Measurements from ENCODE around the gene ATG14.

ATG14 gene

DNA sequence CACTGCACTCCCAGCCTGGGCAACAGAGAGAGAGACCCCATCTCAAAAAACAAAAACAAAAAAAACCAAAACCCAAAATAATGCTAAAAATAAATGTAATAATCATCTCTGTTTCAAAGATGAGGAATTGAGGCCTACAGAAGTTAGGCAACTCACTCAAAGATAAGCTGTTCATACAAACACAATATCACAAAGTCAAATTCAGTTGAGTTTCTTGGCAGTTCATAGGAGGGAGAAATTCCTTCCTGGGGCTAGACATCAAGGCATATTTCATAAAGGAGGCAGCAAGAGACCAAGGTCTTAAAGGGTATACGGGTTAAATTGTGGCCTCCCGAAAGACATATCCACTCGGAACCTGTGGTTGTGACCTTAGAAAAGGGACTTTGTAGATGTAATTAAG, 37.5 kb upstream of the ATG14 start:
- Histone ChIP-seq H3K27ac (ENCODE audit: low read depth, low read length) (no peak overlapping the region), H3K4me3 (ENCODE audit: low read length) (no peak overlapping the region), H3K4me1 (ENCODE audit: insufficient read depth, low read length) (peaks cover 11% of the 10 kb centered on the region; the same call in 1 of the 2 replicates), H3K36me3 (ENCODE audit: insufficient read depth, low read length) (no peaks in the 10 kb centered on the region), H3K9me3 (ENCODE audit: insufficient read depth, low read depth, low read length) (no peaks in the 10 kb centered on the region), H3K27me3 (ENCODE audit: insufficient read depth, low read length) (no peaks in the 10 kb centered on the region), H3K9ac (ENCODE audit: low read depth, low read length) (no peak overlapping the region)
- 62% methylated on average over 3 of the region's 3 CpGs for WGBS

GRCh38 chr14:55448141-55448614, 36.5 kb upstream of the ATG14 start:
- WGBS: 84% methylated on average over 3 of the region's 3 CpGs
- 0 out of 2 replicates have a peak, but pooled peaks cover 5% of the 10 kb centered on the region for H3K4me1 ChIP-seq (ENCODE audit: insufficient read depth, low read length)
- no peak overlapping the region for H3K9ac ChIP-seq (ENCODE audit: low read depth, low read length)
- H3K36me3 ChIP-seq (ENCODE audit: insufficient read depth, low read length): no peaks in the 10 kb centered on the region
- H3K27ac ChIP-seq (ENCODE audit: low read depth, low read length): no peak overlapping the region
- no peak overlapping the region for H3K4me3 ChIP-seq (ENCODE audit: low read length)
- no peaks in the 10 kb centered on the region for H3K27me3 ChIP-seq (ENCODE audit: insufficient read depth, low read length)
- no peaks in the 10 kb centered on the region for H3K9me3 ChIP-seq (ENCODE audit: insufficient read depth, low read depth, low read length)

GRCh38 chr14:55446833-55447232, 35.2 kb upstream of the ATG14 start:
- no peaks in the 10 kb centered on the region for H3K27me3 ChIP-seq (ENCODE audit: insufficient read depth, low read length)
- no peak overlapping the region for H3K9ac ChIP-seq (ENCODE audit: low read depth, low read length)
- H3K9me3 ChIP-seq (ENCODE audit: insufficient read depth, low read depth, low read length): no peaks in the 10 kb centered on the region
- WGBS: 100% methylated on average over 1 of the region's 2 CpGs
- no peak overlapping the region for H3K4me3 ChIP-seq (ENCODE audit: low read length)
- no peak overlapping the region for H3K27ac ChIP-seq (ENCODE audit: low read depth, low read length)
- 0 out of 2 replicates have a peak, but pooled peaks cover 5% of the 10 kb centered on the region for H3K4me1 ChIP-seq (ENCODE audit: insufficient read depth, low read length)
- no peaks in the 10 kb centered on the region for H3K36me3 ChIP-seq (ENCODE audit: insufficient read depth, low read length)

DNA sequence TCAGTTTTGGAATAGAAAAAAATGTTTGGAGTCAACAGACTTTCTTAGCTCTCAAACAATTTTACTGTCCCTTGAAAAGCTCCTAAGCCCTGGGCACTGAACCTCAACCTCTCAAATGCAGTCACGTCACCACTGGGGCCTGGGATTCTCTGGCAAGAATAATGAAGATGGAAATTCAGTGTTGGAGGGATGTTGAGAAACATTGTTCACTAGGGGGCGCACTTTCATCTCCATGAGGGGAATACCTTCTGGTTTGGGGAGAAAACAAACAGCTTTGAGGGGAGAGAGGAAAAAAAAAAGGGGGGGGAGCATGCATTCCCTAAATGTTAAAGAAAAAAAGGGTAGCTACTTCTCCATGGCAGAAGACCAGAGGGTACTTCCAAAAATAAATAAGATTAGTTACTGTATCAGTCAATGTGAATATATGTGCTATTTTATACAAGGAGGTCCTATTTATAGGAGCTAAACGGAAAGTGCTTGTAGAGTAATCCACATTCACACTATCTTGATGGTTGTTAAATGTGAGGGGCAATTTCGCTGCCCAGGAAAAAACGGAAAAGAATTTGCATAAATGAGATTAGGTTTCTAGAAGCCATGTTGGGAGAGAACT, 34.6 kb upstream of the ATG14 start:
- H3K9me3 ChIP-seq (ENCODE audit: insufficient read depth, low read depth, low read length): no peaks in the 10 kb centered on the region
- H3K36me3 ChIP-seq (ENCODE audit: insufficient read depth, low read length): no peaks in the 10 kb centered on the region
- no peak overlapping the region for H3K9ac ChIP-seq (ENCODE audit: low read depth, low read length)
- WGBS: 38% methylated on average over 5 of the region's 5 CpGs
- H3K4me3 ChIP-seq (ENCODE audit: low read length): no peak overlapping the region
- 0 out of 2 replicates have a peak, but pooled peaks cover 5% of the 10 kb centered on the region for H3K4me1 ChIP-seq (ENCODE audit: insufficient read depth, low read length)
- H3K27me3 ChIP-seq (ENCODE audit: insufficient read depth, low read length): no peaks in the 10 kb centered on the region
- H3K27ac ChIP-seq (ENCODE audit: low read depth, low read length): no peak overlapping the region

GRCh38 chr14:55441286-55441685, 29.7 kb upstream of the ATG14 start:
- WGBS: 94% methylated on average over 7 of the region's 9 CpGs
- no peaks in the 10 kb centered on the region for H3K36me3 ChIP-seq (ENCODE audit: insufficient read depth, low read length)
- H3K27ac ChIP-seq (ENCODE audit: low read depth, low read length): no peak overlapping the region
- H3K4me3 ChIP-seq (ENCODE audit: low read length): no peak overlapping the region
- H3K4me1 ChIP-seq (ENCODE audit: insufficient read depth, low read length): no peaks in the 10 kb centered on the region
- no peak overlapping the region for H3K9ac ChIP-seq (ENCODE audit: low read depth, low read length)
- no peaks in the 10 kb centered on the region for H3K27me3 ChIP-seq (ENCODE audit: insufficient read depth, low read length)
- H3K9me3 ChIP-seq (ENCODE audit: insufficient read depth, low read depth, low read length): no peaks in the 10 kb centered on the region

DNA sequence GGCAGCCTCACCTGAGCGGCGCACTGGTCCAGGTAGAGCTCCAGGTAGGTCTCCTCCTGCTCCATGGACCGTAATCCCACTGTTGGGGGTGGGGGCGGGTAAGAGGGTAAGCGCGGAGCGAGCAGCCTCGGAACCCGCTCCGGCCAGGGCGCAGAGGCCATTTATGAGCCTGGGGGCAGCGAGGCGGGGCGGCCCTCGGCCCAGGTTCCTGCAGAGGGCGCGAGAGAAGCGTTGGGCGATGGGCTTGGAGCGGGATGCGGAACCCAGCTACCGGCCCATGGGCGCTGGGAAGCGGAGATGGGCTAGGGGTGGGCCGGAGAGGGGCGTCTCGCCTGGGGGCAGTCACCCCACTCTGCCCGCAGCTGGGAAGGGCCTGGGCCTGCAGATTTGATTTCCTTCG, 28.8 kb upstream of the ATG14 start, which contains the start of gene TBPL2:
TSS of gene TBPL2 (minus strand) at position 232 of the 400 bp plus-strand sequence. CDS start at position 65, 167 bp downstream.
- WGBS: 95% methylated on average over 28 of the region's 29 CpGs

DNA sequence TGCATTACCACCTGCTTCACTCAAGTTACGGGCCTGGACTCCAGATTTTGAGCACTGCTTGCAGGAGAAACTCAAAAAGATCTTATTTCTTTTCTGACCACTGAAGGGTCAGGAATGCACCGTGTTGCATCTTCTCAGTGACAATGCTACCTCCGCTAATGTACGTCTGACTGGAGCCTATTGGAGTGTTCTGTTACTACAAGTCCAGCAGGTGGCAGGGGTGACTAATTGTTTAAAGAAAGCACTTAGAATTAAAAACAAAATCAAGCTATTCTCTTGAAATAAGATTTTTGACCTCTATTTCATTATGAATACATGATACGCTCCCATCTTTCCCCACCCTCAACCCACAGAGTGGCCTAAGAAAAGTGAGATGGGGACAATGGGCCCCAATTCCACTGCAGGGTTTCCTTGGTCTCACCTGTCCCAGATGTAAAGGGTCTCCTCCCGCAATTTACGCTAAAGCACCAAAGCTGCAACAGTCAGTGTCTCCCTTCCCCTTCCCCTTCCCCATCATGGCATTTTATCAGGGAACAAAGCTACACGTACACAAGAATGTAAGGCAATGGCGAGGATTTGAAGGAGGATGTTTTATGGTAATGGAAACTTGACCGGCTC, 26.5 kb upstream of the ATG14 start:
- no peak overlapping the region for H3K4me3 ChIP-seq (ENCODE audit: low read length)
- H3K9me3 ChIP-seq (ENCODE audit: insufficient read depth, low read depth, low read length): no peaks in the 10 kb centered on the region
- H3K27ac ChIP-seq (ENCODE audit: low read depth, low read length): no peak overlapping the region
- peaks cover 7% of the 10 kb centered on the region for H3K4me1 ChIP-seq (ENCODE audit: insufficient read depth, low read length)
- no peak overlapping the region for H3K9ac ChIP-seq (ENCODE audit: low read depth, low read length)
- WGBS: 61% methylated on average over 10 of the region's 10 CpGs
- no peaks in the 10 kb centered on the region for H3K36me3 ChIP-seq (ENCODE audit: insufficient read depth, low read length)
- no peaks in the 10 kb centered on the region for H3K27me3 ChIP-seq (ENCODE audit: insufficient read depth, low read length)

More for the DNA sequence above, 28.8 kb upstream of the ATG14 start, which contains the start of gene TBPL2:
- Histone ChIP-seq H3K4me3 (ENCODE audit: low read length) (no peak within 1 kb of the TSS), H3K36me3 (ENCODE audit: insufficient read depth, low read length) (no peaks in the 10 kb centered on the region), H3K4me1 (ENCODE audit: insufficient read depth, low read length) (no peaks in the 10 kb centered on the region), H3K27ac (ENCODE audit: low read depth, low read length) (no peak within 1 kb of the TSS), H3K9me3 (ENCODE audit: insufficient read depth, low read depth, low read length) (no peaks in the 10 kb centered on the region), H3K27me3 (ENCODE audit: insufficient read depth, low read length) (no peaks in the 10 kb centered on the region), H3K9ac (ENCODE audit: low read depth, low read length) (no peak within 1 kb of the TSS)

- WGBS: 97% methylated on average over 4 of the region's 4 CpGs
- Histone ChIP-seq H3K9ac (ENCODE audit: low read depth, low read length) (no peak overlapping the region), H3K4me3 (ENCODE audit: low read length) (no peak overlapping the region), H3K27me3 (ENCODE audit: insufficient read depth, low read length) (no peaks in the 10 kb centered on the region), H3K27ac (ENCODE audit: low read depth, low read length) (no peak overlapping the region), H3K36me3 (ENCODE audit: insufficient read depth, low read length) (no peaks in the 10 kb centered on the region), H3K9me3 (ENCODE audit: insufficient read depth, low read depth, low read length) (no peaks in the 10 kb centered on the region), H3K4me1 (ENCODE audit: insufficient read depth, low read length) (peaks cover 7% of the 10 kb centered on the region)
Measured at GRCh38 chr14:55436931-55437330, 25.3 kb upstream of the ATG14 start.

GRCh38 chr14:55436519-55436918, 24.9 kb upstream of the ATG14 start:
- Histone ChIP-seq H3K9me3 (ENCODE audit: insufficient read depth, low read depth, low read length) (no peaks in the 10 kb centered on the region), H3K27me3 (ENCODE audit: insufficient read depth, low read length) (no peaks in the 10 kb centered on the region), H3K9ac (ENCODE audit: low read depth, low read length) (no peak overlapping the region), H3K4me3 (ENCODE audit: low read length) (no peak overlapping the region), H3K27ac (ENCODE audit: low read depth, low read length) (no peak overlapping the region), H3K4me1 (ENCODE audit: insufficient read depth, low read length) (peaks cover 7% of the 10 kb centered on the region), H3K36me3 (ENCODE audit: insufficient read depth, low read length) (no peaks in the 10 kb centered on the region)
- WGBS: 81% methylated on average over 4 of the region's 4 CpGs

DNA sequence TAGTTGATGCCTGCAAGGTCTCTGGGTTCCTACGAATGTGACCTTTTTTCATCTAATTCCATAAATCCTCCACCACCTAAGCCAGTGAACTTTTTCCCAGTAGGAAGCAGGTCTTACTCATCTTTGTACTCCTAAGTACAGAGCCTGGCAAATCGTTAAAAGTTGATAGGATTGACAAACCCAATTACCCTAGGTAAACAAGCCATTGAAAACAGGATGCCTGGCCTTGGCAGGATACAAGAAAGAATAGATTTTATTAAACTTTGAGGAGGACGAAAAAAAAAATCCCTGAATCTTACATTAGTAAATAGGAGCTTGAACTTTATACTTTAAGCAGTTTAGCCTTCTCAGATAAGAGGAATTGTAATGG, 23.2 kb upstream of the ATG14 start:
- Histone ChIP-seq H3K9ac (ENCODE audit: low read depth, low read length) (no peak overlapping the region), H3K4me3 (ENCODE audit: low read length) (no peak overlapping the region), H3K36me3 (ENCODE audit: insufficient read depth, low read length) (no peaks in the 10 kb centered on the region), H3K27me3 (ENCODE audit: insufficient read depth, low read length) (no peaks in the 10 kb centered on the region), H3K9me3 (ENCODE audit: insufficient read depth, low read depth, low read length) (no peaks in the 10 kb centered on the region), H3K27ac (ENCODE audit: low read depth, low read length) (no peak overlapping the region), H3K4me1 (ENCODE audit: insufficient read depth, low read length) (peaks cover 7% of the 10 kb centered on the region)
- 60% methylated on average over 2 of the region's 3 CpGs for WGBS

DNA sequence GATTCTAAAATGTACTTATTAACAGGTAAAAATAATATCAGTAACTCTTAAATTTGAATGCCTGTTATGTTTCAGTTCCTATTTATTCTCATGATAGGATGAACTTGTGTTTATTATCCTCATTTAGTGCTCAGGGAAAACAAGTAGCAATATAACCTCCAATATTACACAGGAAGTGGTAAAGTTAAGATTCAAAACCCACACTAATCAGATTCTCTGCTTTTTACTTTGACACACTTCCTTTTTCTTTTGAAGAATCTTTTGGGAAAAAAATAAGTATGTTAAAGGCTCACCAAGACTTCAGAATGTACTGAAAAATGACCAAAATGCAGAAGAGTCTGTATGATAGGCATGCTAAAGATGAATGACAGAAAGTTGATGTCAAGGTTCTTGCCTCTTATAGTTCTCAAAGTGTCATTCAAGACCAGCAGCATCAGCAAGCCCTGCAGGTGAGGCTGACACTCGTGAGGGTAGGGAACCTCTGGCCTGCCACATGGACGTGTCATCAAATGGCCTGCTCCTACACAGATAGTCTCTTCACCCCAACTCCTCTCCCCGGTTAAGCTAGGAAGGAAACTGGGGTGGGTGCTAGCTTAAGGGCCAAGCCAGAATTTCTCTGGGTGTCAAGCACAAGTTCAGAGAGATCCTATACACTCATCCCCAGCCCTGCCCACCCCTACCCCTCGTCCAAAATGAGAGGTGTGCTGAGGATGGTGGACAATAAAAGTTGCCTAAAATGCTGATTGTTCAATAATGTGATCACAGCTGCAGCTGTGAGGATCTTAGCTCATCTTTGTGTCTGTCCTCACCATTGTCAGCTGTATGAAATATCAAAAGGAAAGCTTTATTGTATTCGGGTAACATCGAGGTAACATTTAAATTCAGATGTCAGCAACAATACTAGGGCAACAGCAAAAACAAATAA, 22.5 kb upstream of the ATG14 start:
- Histone ChIP-seq H3K27ac (ENCODE audit: low read depth, low read length) (no peak overlapping the region), H3K27me3 (ENCODE audit: insufficient read depth, low read length) (no peaks in the 10 kb centered on the region), H3K9me3 (ENCODE audit: insufficient read depth, low read depth, low read length) (no peaks in the 10 kb centered on the region), H3K4me1 (ENCODE audit: insufficient read depth, low read length) (peaks cover 7% of the 10 kb centered on the region), H3K4me3 (ENCODE audit: low read length) (no peak overlapping the region), H3K9ac (ENCODE audit: low read depth, low read length) (no peak overlapping the region), H3K36me3 (ENCODE audit: insufficient read depth, low read length) (no peaks in the 10 kb centered on the region)
- 88% methylated on average over 5 of the region's 6 CpGs for WGBS

Data from HUES64 (cell line).